ENCODE measurements around the gene ANO10. TPM values are rescaled to one million over a fixed set of nuclear protein-coding genes. Genes with fewer than 3 reads are reported as not detected.
"Not testable (repeated sequence)": the region's sequence is repeated elsewhere in the genome, so short reads cannot be mapped to it uniquely, and the experiment has no call there.

Gene ANO10
- total RNA-seq, 1 donor from 2014 or later = 56.9 TPM

DNA sequence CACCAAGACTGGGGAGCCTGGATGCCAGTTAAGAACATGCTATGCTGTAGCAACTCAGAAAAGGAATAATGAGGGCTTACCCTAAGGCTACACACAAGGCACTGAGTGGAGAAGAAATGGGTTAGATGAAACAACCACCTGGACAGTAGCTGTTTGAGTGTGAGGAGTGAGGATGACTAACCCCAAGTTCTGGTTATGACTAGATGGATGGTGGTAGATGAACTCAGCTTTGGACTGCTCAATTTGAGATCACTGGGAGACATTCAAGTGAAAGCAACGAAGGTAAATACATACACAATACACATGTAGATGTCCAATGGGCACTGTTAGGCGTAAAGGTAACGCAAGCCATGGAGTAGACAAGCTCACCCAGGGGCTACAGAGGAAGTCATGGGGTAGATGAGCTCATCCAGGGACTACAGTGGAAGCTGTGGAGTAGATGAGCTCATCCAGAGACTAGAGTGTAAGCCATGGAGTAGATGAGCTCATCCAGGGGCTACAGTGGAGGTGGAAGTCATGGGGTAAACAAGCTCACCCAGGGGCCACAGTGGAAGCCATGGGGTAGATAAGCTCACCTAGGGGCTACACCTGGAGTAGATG lies 98.3 kb downstream of the ANO10 start:
- no peak for DNase-seq (ENCODE audit: low spot score)
- Mint-ChIP-seq H3K36me3 (ENCODE audit: low read depth) (peaks cover 22% of the 10 kb centered on the region), H3K27ac (ENCODE audit: unreplicated experiment) (no peak overlapping the region), H3K4me3 (ENCODE audit: unreplicated experiment) (no peak overlapping the region), H3K27me3 (ENCODE audit: low read depth) (no peaks in the 10 kb centered on the region), H3K4me1 (ENCODE audit: low read depth) (no peaks in the 10 kb centered on the region), H3K9me3 (ENCODE audit: low read depth) (peaks cover 23% of the 10 kb centered on the region)
- TF ChIP-seq, protein P1, sequence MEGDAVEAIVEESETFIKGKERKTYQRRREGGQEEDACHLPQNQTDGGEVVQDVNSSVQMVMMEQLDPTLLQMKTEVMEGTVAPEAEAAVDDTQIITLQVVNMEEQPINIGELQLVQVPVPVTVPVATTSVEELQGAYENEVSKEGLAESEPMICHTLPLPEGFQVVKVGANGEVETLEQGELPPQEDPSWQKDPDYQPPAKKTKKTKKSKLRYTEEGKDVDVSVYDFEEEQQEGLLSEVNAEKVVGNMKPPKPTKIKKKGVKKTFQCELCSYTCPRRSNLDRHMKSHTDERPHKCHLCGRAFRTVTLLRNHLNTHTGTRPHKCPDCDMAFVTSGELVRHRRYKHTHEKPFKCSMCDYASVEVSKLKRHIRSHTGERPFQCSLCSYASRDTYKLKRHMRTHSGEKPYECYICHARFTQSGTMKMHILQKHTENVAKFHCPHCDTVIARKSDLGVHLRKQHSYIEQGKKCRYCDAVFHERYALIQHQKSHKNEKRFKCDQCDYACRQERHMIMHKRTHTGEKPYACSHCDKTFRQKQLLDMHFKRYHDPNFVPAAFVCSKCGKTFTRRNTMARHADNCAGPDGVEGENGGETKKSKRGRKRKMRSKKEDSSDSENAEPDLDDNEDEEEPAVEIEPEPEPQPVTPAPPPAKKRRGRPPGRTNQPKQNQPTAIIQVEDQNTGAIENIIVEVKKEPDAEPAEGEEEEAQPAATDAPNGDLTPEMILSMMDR (IDR thresholded peaks at IDR 0.05) = no peak

DNA sequence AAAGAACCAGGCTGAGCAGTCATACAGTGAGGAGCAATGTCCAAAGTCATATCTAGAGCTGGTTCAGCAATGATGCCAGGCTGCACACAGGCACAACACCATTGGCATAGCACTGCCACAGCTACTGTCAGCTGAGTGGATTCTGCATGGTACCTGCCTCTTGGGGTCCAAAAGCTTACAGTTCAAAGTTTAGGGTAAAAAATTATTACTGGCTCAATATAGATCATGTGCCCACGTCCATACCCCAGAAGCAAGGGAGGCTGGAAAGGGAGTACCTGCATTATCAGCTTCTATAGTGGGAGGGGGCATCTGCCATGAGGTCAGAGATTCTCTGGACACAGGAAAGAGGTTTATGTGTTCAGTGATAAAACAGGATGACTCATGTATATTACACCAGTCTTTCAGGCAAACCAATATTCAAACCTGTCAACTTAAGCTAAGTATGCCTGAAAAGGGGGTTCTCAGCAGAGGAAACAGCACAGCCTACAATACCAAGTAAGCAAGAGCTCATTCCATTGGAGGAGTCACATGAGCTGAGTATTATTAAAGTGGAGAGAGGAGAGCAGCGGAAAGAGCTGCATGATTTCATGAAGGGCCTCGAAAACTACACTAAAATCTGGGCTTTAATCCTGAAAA lies 99.0 kb downstream of the ANO10 start:
- no peak for DNase-seq (ENCODE audit: low spot score)
- Mint-ChIP-seq H3K4me1 (ENCODE audit: low read depth) (no peaks in the 10 kb centered on the region), H3K9me3 (ENCODE audit: low read depth) (peaks cover 19% of the 10 kb centered on the region), H3K27me3 (ENCODE audit: low read depth) (no peaks in the 10 kb centered on the region), H3K27ac (ENCODE audit: unreplicated experiment) (no peak overlapping the region), H3K36me3 (ENCODE audit: low read depth) (peaks cover 18% of the 10 kb centered on the region), H3K4me3 (ENCODE audit: unreplicated experiment) (no peak overlapping the region)
- TF ChIP-seq, protein P1 (IDR thresholded peaks at IDR 0.05) = no peak

DNA sequence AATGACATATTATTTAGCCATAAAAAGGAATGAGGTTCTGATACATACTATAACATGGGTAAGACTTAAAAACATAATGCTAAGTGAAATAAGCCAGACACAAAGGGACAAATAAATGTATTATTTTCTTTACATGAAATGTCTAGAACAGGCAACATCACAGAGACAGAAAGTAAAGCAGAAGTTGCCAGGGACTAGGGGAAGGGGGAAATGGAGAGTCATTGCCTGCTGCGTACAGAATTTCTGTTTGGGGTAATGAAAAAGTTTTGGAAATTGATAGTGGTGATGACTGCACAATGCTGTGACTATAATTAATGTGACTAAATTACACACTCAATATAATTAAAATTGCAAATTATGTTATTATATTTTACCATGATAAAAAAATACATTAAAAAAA lies 99.9 kb downstream of the ANO10 start:
- peaks cover 12% of the 10 kb centered on the region for H3K36me3 Mint-ChIP-seq (ENCODE audit: low read depth)
- no peaks in the 10 kb centered on the region for H3K27me3 Mint-ChIP-seq (ENCODE audit: low read depth)
- TF ChIP-seq, protein P1 (IDR thresholded peaks at IDR 0.05) = no peak

DNA sequence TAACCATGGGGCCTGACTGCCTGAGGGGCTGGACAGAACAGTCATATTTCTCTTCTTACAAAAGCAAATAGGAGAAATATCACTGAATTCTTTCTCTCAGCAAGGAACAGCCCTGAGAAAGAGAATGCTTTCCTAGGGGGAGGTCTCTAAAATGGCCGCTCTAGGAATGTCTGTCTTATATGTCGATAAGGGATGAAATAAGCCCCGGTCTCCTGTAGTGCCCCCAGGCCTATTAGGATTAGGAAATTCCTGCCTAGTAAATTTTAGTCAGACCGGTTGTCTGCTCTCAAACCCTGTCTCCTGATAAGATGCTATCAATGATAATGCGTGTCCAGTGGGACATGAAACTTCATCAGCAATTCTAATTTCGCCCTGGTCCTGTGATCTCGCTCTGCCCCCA lies 103.3 kb downstream of the ANO10 start:
- not testable (repeated sequence) for H3K27ac Mint-ChIP-seq (ENCODE audit: unreplicated experiment); H3K4me1 Mint-ChIP-seq (ENCODE audit: low read depth); H3K4me3 Mint-ChIP-seq (ENCODE audit: unreplicated experiment); DNase-seq (ENCODE audit: low spot score); H3K27me3 Mint-ChIP-seq (ENCODE audit: low read depth)
- Mint-ChIP-seq H3K9me3 (ENCODE audit: low read depth) (peaks cover 11% of the 10 kb centered on the region), H3K36me3 (ENCODE audit: low read depth) (peaks cover 12% of the 10 kb centered on the region)

More for the DNA sequence above, 99.9 kb downstream of the ANO10 start:
- Mint-ChIP-seq H3K4me3 (ENCODE audit: unreplicated experiment) (no peak overlapping the region), H3K9me3 (ENCODE audit: low read depth) (peaks cover 14% of the 10 kb centered on the region), H3K27ac (ENCODE audit: unreplicated experiment) (no peak overlapping the region), H3K4me1 (ENCODE audit: low read depth) (no peaks in the 10 kb centered on the region)
- DNase-seq (ENCODE audit: low spot score) = no peak

DNA sequence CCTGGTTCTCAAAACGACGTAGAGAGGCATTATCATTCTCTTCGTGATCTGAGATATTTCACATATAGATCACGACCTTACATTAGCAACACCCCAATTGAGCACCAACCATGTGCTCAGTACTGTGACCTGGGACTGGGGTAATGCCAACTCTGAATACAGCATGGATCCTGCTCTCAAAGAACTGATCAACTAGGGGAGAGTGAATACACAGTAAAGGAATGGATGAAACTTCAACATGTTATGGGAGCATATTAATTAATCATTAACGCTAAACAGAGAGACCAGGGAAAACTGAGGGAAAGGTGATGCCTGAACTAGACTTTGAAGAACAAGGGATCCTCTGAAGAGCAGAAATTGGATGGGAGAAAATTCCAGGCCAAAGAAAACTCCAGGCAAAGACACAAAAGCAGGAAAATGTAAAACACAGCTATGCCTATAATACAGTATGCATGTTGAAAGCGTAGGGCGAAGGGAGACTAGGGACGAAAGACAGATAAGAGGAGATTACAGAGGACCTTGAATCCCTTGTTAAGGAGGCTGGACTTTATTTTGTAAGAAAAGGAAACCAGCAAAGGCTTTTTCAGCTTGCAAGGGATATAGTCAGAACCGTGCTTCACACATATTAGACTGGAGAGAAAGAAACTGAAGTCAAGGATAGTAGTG lies 105.7 kb downstream of the ANO10 start:
- H3K27ac Mint-ChIP-seq (ENCODE audit: unreplicated experiment) = no peak overlapping the region
- TF ChIP-seq, protein P1 (IDR thresholded peaks at IDR 0.05) = no peak
- DNase-seq (ENCODE audit: low spot score) = no peak
- H3K9me3 Mint-ChIP-seq (ENCODE audit: low read depth) = peaks cover 11% of the 10 kb centered on the region
- H3K36me3 Mint-ChIP-seq (ENCODE audit: low read depth) = peaks cover 12% of the 10 kb centered on the region
- H3K4me1 Mint-ChIP-seq (ENCODE audit: low read depth) = peaks cover 5% of the 10 kb centered on the region
- H3K27me3 Mint-ChIP-seq (ENCODE audit: low read depth) = no peaks in the 10 kb centered on the region
- no peak overlapping the region for H3K4me3 Mint-ChIP-seq (ENCODE audit: unreplicated experiment)
